ENCODE results near the gene PRKCQ. TPM values are rescaled to one million over a fixed set of nuclear protein-coding genes. Genes with fewer than 3 reads are reported as not detected.

The PRKCQ gene
- total RNA-seq, 1 experiment from 2014 or later, result 12.1 TPM

GRCh38 chr10:6595499-6595898 lies 15.4 kb upstream of the PRKCQ start:
- no peak overlapping the region for H3K23ac ChIP-seq (ENCODE audit: insufficient read length, low read depth, low read length)
- H2BK5ac ChIP-seq (ENCODE audit: insufficient read length, low read length), result no peak overlapping the region
- no peak overlapping the region for H4K5ac ChIP-seq (ENCODE audit: insufficient read length, low read depth, low read length)
- Mint-ChIP-seq H3K27me3 (ENCODE audit: low read depth) (no peaks in the 10 kb centered on the region), H3K27ac (no peak overlapping the region), H3K4me1 (peaks cover 4 to 17% of the 10 kb centered on the region in 2 experiments), H3K36me3 (ENCODE audit: insufficient read depth in 1 of 3, low read depth in 3 of 3) (peaks cover 0 to 10% (median 6%) of the 10 kb centered on the region in 3 experiments; a peak in 3 of 7 replicates), H3K4me3 (no peak overlapping the region), H3K9me3 (peaks cover 2 to 5% of the 10 kb centered on the region in 2 experiments; a peak in 2 of 5 replicates)
- no peak for DNase-seq
- H3K14ac ChIP-seq (ENCODE audit: insufficient read depth, low read length), result no peak overlapping the region
- H3K79me2 ChIP-seq (ENCODE audit: insufficient read depth, low read length), result no peaks in the 10 kb centered on the region
- no peak overlapping the region for H2BK20ac ChIP-seq (ENCODE audit: low read depth, low read length, poor library complexity, severe bottlenecking)
- H3K4me2 ChIP-seq (ENCODE audit: insufficient read depth, insufficient read length, low read length), result no peak overlapping the region
- H3K79me1 ChIP-seq (ENCODE audit: insufficient read depth, low read depth, low read length, poor library complexity, severe bottlenecking), result no peaks in the 10 kb centered on the region
- H3K9me3 ChIP-seq (ENCODE audit: control insufficient read depth, low read depth, low read length), result no peaks in the 10 kb centered on the region
- H3K9ac ChIP-seq (ENCODE audit: extremely low read depth, insufficient read length, low read length), result no peak overlapping the region
- no peak overlapping the region for H3K56ac ChIP-seq (ENCODE audit: insufficient read length, low read depth, low read length)
- no peak overlapping the region for H2BK12ac ChIP-seq (ENCODE audit: insufficient read length, low read depth, low read length)
- no peak for TF ChIP-seq CTCF (conservative IDR thresholded peaks at IDR 0.05)
- no peak overlapping the region for H4K91ac ChIP-seq (ENCODE audit: insufficient read length, low read depth, low read length)
- no peak overlapping the region for H2AK5ac ChIP-seq (ENCODE audit: insufficient read length, low read length)
- H3K23me2 ChIP-seq (ENCODE audit: insufficient read length, low read depth, low read length, poor library complexity, severe bottlenecking), result no peaks in the 10 kb centered on the region
- H4K8ac ChIP-seq (replicated peaks; ENCODE audit: insufficient read length, low read depth, low read length), result no peak overlapping the region
- H3K4ac ChIP-seq (ENCODE audit: low read depth, low read length), result no peak overlapping the region
- no CpG with 5 or more reads among the region's 4 CpGs for WGBS (ENCODE audit: extremely low coverage, insufficient read length, low lambda C conversion rate)
- H3T11ph ChIP-seq (ENCODE audit: low read length), result no peak overlapping the region
- H3K27ac ChIP-seq (ENCODE audit: insufficient read length, low read depth, low read length), result no peak overlapping the region
- no peak overlapping the region for H3K18ac ChIP-seq (ENCODE audit: insufficient read length, low read depth, low read length)
- no peak overlapping the region for H2BK120ac ChIP-seq (ENCODE audit: low read depth, low read length, poor library complexity, severe bottlenecking)
- H3K27me3 ChIP-seq (ENCODE audit: insufficient read depth, low read length), result no peaks in the 10 kb centered on the region
- no peak overlapping the region for H2BK15ac ChIP-seq (ENCODE audit: low read depth, low read length)
- H3K4me1 ChIP-seq (ENCODE audit: insufficient read depth, low read length), result no peaks in the 10 kb centered on the region
- H4K20me1 ChIP-seq (ENCODE audit: control insufficient read depth, insufficient read depth, insufficient read length), result no peaks in the 10 kb centered on the region
- H2AFZ ChIP-seq (ENCODE audit: low read length), result peak overlapping the region; percentile 16
